HG02852 (cell line): Measurements from ENCODE around the gene DNAH17.
"Not testable (repeated sequence)": the region's sequence is repeated elsewhere in the genome, so short reads cannot be mapped to it uniquely, and the experiment has no call there.

Experiments used
- ATAC-seq: cut with Tn5 transposase; IDR thresholded peaks from one replicate; pipeline ENCODE4 v1.9.1; 2021; ENCODE audit warnings: mild to moderate bottlenecking, moderate library complexity; ENCODE audit not compliant: unreplicated experiment

DNAH17 gene

GRCh38 chr17:78525511-78526160 lies 51.6 kb downstream of the DNAH17 start:
- ATAC-seq, result no peak

- no peak for ATAC-seq
Observed at GRCh38 chr17:78524870-78525510, 52.2 kb downstream of the DNAH17 start.

GRCh38 chr17:78523934-78524655 lies 53.1 kb downstream of the DNAH17 start:
- ATAC-seq, result no peak

GRCh38 chr17:78522031-78522809 lies 55.0 kb downstream of the DNAH17 start:
- ATAC-seq, result no peak

- no peak for ATAC-seq
Observed at GRCh38 chr17:78517421-78517820, 59.8 kb downstream of the DNAH17 start.

- no peak for ATAC-seq
Observed at GRCh38 chr17:78515480-78515879, 61.7 kb downstream of the DNAH17 start.

GRCh38 chr17:78514521-78514920 lies 62.7 kb downstream of the DNAH17 start:
- no peak for ATAC-seq

GRCh38 chr17:78512976-78513375 lies 64.2 kb downstream of the DNAH17 start:
- ATAC-seq, result no peak

- no peak for ATAC-seq
Observed at GRCh38 chr17:78510141-78511075, 66.8 kb downstream of the DNAH17 start.

- ATAC-seq, result no peak
Observed at GRCh38 chr17:78507526-78507925, 69.7 kb downstream of the DNAH17 start.

- no peak for ATAC-seq
Observed at GRCh38 chr17:78506454-78507309, 70.5 kb downstream of the DNAH17 start.

GRCh38 chr17:78504156-78504925 lies 72.9 kb downstream of the DNAH17 start:
- no peak for ATAC-seq

- ATAC-seq, result not testable (repeated sequence)
Observed at GRCh38 chr17:78503388-78503787, 73.8 kb downstream of the DNAH17 start.

- ATAC-seq, result no peak
Observed at GRCh38 chr17:78502611-78503148, 74.5 kb downstream of the DNAH17 start.

- ATAC-seq, result no peak
Observed at GRCh38 chr17:78501241-78502036, 75.8 kb downstream of the DNAH17 start.

GRCh38 chr17:78500806-78501205 lies 76.4 kb downstream of the DNAH17 start:
- no peak for ATAC-seq

GRCh38 chr17:78499715-78500540 lies 77.3 kb downstream of the DNAH17 start:
- no peak for ATAC-seq
